NOMO-1 treated with DMSO at 0.1 percent for 48 hours (cell line): ENCODE results near the gene ATP11C.

Source experiments
- DNase-seq: peaks from one replicate; lab custom pipeline; 2025; ENCODE audit not compliant: unreplicated experiment; lab: John Stamatoyannopoulos, UW

Gene ATP11C

GRCh38 chrX:139811942-139812629, 120.8 kb downstream of the ATP11C start:
- peak; percentile 9 for DNase-seq

GRCh38 chrX:139804482-139804881, 128.4 kb downstream of the ATP11C start:
- DNase-seq, result no peak

- no peak for DNase-seq
Observed at GRCh38 chrX:139803224-139803623, 129.6 kb downstream of the ATP11C start.

- no peak for DNase-seq
Observed at GRCh38 chrX:139802048-139802447, 130.8 kb downstream of the ATP11C start.

- no peak for DNase-seq
Observed at GRCh38 chrX:139801397-139801813, 131.4 kb downstream of the ATP11C start.

- no peak for DNase-seq
Observed at GRCh38 chrX:139798701-139799100, 134.2 kb downstream of the ATP11C start.

GRCh38 chrX:139795196-139795595, 137.7 kb downstream of the ATP11C start:
- no peak for DNase-seq

GRCh38 chrX:139787601-139788000, 145.3 kb downstream of the ATP11C start:
- DNase-seq, result no peak

- DNase-seq, result no peak
Observed at GRCh38 chrX:139784807-139785206, 148.0 kb downstream of the ATP11C start.

- no peak for DNase-seq
Observed at GRCh38 chrX:139783959-139784358, 148.9 kb downstream of the ATP11C start.

GRCh38 chrX:139783030-139783429, 149.8 kb downstream of the ATP11C start:
- no peak for DNase-seq

- DNase-seq, result no peak
Observed at GRCh38 chrX:139776599-139776998, 156.3 kb downstream of the ATP11C start.

- no peak for DNase-seq
Observed at GRCh38 chrX:139770366-139770765, 162.5 kb downstream of the ATP11C start.

GRCh38 chrX:139766545-139766983, 166.3 kb downstream of the ATP11C start:
- peak; percentile 58 for DNase-seq

GRCh38 chrX:139762400-139763183, 170.3 kb downstream of the ATP11C start:
- DNase-seq, result no peak

- DNase-seq, result peak; percentile 40
Observed at GRCh38 chrX:139759637-139760036, 173.2 kb downstream of the ATP11C start.

- DNase-seq, result no peak
Observed at GRCh38 chrX:139758809-139759208, 174.0 kb downstream of the ATP11C start.

- DNase-seq, result no peak
Observed at GRCh38 chrX:139758250-139758649, 174.6 kb downstream of the ATP11C start.

- no peak for DNase-seq
Observed at GRCh38 chrX:139751053-139751452, 181.8 kb downstream of the ATP11C start.

- no peak for DNase-seq
Observed at GRCh38 chrX:139750390-139750789, 182.5 kb downstream of the ATP11C start.

GRCh38 chrX:139739138-139739537, 193.7 kb downstream of the ATP11C start:
- peak; percentile 1 for DNase-seq

- DNase-seq, result no peak
Observed at GRCh38 chrX:139738581-139738980, 194.3 kb downstream of the ATP11C start.
